Stimulated activated CD4-positive, alpha-beta T cell treated with anti-CD3 and anti-CD28 coated beads, TNF-alpha, amount 100 ng/mL, for 1 hour (primary cell): ENCODE results near the gene NTN4.
"Not testable (repeated sequence)": the region's sequence is repeated elsewhere in the genome, so short reads cannot be mapped to it uniquely, and the experiment has no call there.

Source experiments
- DNase-seq, 3 donors: peaks; one replicate each; pipeline ENCODE4 v3.0.0-alpha.2; 2020; ENCODE audit warnings: low read depth in 3 of 3, low spot score in 1 of 3

NTN4 gene

GRCh38 chr12:95629392-95629791 is 161.2 kb downstream of the NTN4 start:
- DNase-seq: no peak

DNA sequence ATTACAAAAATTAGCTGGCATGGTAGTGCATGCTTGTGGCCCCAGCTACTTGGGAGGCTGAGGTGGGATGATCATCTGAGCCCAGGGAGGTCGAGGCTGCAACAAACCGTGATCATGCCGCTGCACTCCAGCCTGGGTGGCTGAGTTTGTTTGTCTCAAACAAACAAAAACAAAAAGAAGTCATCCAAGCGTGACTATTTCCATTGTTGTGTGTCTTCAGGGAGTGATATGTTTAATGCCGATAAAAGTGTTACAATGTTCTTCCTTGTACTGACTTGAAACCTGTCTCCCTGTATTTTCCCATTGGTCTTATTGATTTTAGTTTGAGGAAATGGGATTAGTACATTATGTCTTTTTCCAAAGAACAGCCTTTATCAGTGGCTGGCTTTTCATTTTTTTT is 163.7 kb downstream of the NTN4 start:
- no peak for DNase-seq

- DNase-seq: no peak
Measured at GRCh38 chr12:95625012-95625411, 165.6 kb downstream of the NTN4 start.

DNA sequence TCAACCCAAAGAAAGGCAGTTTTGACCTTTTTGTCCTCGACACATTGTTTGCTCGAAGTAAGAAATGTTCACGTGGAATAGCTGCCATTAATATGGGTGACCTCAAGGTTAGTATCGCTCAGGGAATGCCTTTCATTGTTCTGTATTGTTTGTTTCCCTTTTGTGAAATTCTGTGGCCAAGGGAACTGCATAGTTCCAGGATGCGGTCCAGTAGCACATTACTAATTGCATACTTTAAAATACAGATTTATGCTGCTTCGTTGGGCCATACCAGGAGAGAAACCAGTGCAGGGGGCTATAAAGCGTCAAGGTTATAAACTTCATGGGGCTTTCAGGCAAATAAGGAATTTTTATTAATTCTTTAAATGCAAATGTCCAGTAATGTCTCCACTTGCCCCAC is 166.0 kb downstream of the NTN4 start:
- DNase-seq: no peak

GRCh38 chr12:95623554-95624170 is 166.9 kb downstream of the NTN4 start:
- DNase-seq: no peak

DNA sequence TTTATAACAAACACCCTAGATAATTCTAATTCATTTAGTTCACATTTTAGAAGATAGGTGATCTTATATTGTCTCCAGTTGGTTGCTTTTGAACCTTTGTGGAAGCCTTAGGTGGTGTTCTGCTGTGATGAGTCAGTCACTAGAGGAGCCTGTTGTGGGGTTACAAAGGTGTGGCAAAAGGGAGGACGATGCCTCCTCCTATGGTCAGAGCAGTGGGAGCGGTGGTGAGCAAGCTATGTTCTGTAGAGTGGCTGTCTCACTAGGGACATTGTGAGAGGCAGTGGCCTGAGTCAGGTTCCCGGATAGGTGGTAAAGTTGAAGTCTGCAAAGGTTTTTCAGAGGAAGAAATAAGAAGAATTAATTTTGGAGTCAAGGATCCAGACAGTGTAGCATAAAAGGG is 167.7 kb downstream of the NTN4 start:
- no peak for DNase-seq

GRCh38 chr12:95621725-95622124 is 168.8 kb downstream of the NTN4 start:
- no peak for DNase-seq

- no peak for DNase-seq
Measured at GRCh38 chr12:95620171-95620570, 170.4 kb downstream of the NTN4 start.

DNA sequence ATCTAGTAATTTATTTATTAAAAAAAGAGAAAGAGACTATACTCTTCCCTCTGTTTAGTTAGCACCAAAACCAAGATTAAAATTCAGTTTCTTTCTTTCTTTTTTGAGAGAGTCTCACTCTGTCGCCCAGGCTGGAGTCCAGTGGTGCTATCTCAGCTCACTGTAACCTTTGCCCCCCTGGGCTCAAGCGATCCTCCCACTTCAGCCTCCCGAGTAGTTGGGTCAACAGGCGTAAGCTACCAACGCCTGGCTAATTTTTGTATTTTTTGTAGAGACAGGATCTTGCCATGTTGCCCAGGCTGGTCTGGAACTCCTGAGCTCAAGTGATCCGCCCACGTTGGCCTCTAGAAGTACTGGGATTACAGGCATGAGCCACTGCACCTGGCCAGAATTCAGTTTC is 174.1 kb downstream of the NTN4 start:
- DNase-seq: not testable (repeated sequence)

GRCh38 chr12:95615749-95616148 is 174.8 kb downstream of the NTN4 start:
- no peak for DNase-seq

GRCh38 chr12:95614390-95614982 is 176.1 kb downstream of the NTN4 start:
- DNase-seq: no peak

DNA sequence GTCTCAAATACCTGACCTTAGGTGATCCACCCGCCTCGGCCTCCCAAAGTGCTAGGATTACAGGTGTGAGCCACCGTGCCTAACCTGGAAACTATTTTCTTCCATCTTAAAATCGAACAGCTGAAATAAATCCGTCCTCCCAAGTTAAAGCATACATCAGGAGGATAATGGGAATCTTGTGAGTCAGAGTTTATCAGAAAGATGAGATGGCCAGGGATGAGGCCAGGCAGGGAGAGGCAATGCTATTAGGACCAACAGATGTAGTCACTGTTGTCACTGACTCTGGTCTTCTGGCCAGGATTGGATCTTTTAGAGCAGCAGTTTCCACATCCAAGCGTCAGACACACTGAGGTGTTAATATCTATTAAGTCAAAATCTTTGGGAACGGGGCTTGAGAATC is 177.5 kb downstream of the NTN4 start:
- DNase-seq: no peak

GRCh38 chr12:95611676-95612309 is 178.8 kb downstream of the NTN4 start:
- no peak for DNase-seq

- DNase-seq: no peak
Measured at GRCh38 chr12:95608252-95609033, 182.1 kb downstream of the NTN4 start.
